NCI-H226 (cell line): ENCODE data around the gene ABHD18.
"Not testable (repeated sequence)": the region's sequence is repeated elsewhere in the genome, so short reads cannot be mapped to it uniquely, and the experiment has no call there.

ENCODE experiments used
- DNase-seq: peaks from one replicate; pipeline ENCODE4 v3.0.0-alpha.2; 2015

ABHD18 gene

GRCh38 chr4:127995776-127996175, 30.6 kb downstream of the ABHD18 start:
- peak; percentile 69 for DNase-seq

GRCh38 chr4:127996521-127996920, 31.3 kb downstream of the ABHD18 start:
- not testable (repeated sequence) for DNase-seq

- DNase-seq = peak; percentile 55
Observed at GRCh38 chr4:127997534-127998388, 32.6 kb downstream of the ABHD18 start.

- DNase-seq = peak; percentile 3
Observed at GRCh38 chr4:128006592-128006991, 41.4 kb downstream of the ABHD18 start.

GRCh38 chr4:128009428-128009827, 44.2 kb downstream of the ABHD18 start:
- no peak for DNase-seq

- no peak for DNase-seq
Observed at GRCh38 chr4:128025319-128025718, 60.1 kb downstream of the ABHD18 start.

GRCh38 chr4:128029907-128030306, 64.7 kb downstream of the ABHD18 start:
- DNase-seq = no peak

GRCh38 chr4:128031756-128032384, 66.7 kb downstream of the ABHD18 start:
- no peak for DNase-seq

GRCh38 chr4:128039568-128039967, 74.4 kb downstream of the ABHD18 start:
- DNase-seq = no peak

- not testable (repeated sequence) for DNase-seq
Observed at GRCh38 chr4:128047019-128047418, 81.8 kb downstream of the ABHD18 start.

GRCh38 chr4:128047514-128047913, 82.3 kb downstream of the ABHD18 start:
- DNase-seq = not testable (repeated sequence)

- not testable (repeated sequence) for DNase-seq
Observed at GRCh38 chr4:128051229-128051628, 86.0 kb downstream of the ABHD18 start.

- not testable (repeated sequence) for DNase-seq
Observed at GRCh38 chr4:128054907-128055306, 89.7 kb downstream of the ABHD18 start.

GRCh38 chr4:128055441-128056206, 90.4 kb downstream of the ABHD18 start:
- not testable (repeated sequence) for DNase-seq

GRCh38 chr4:128056396-128056795, 91.2 kb downstream of the ABHD18 start:
- DNase-seq = no peak

- no peak for DNase-seq
Observed at GRCh38 chr4:128060121-128060698, 95.0 kb downstream of the ABHD18 start.

- DNase-seq = peak; percentile 95
Observed at GRCh38 chr4:128060699-128061565, 95.7 kb downstream of the ABHD18 start, which contains the start of gene LARP1B. TSS of gene LARP1B (plus strand) at chr4:128061312. CDS start at chr4:128074952, 13,640 bp downstream.

GRCh38 chr4:128061566-128062536, 96.6 kb downstream of the ABHD18 start:
- DNase-seq = peak; percentile 23

GRCh38 chr4:128066453-128066820, 101.2 kb downstream of the ABHD18 start:
- DNase-seq = not testable (repeated sequence)

GRCh38 chr4:128068918-128069317, 103.7 kb downstream of the ABHD18 start:
- no peak for DNase-seq

GRCh38 chr4:128076464-128076863, 111.3 kb downstream of the ABHD18 start:
- DNase-seq = no peak
